ENCODE measurements around the gene TARS2.

The TARS2 gene

DNA sequence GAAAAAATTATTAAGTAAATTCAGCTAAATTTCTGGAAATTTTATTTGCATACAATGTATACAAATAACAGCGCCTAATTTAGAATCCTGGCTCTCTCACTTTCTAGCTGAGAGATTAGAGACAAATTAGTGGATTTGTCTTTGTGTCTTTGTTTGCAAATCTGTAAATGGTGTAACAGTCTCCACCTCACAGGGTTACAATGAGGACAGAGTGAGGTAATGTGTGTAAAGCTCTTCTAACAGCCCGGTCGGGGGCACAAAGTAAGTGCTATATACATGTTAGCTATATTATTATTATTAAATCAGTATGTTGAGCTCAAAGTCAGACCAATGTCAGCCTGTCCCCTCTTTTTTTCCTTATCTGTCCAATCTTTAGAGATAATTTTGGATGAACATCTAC lies 57.0 kb downstream of the TARS2 start:
- no peak overlapping the region for H3K4me3 ChIP-seq (replicated peaks in 1 of 2; ENCODE audit: low read depth in 2 of 2, low read length in 2 of 2)
- TF ChIP-seq, protein P1, sequence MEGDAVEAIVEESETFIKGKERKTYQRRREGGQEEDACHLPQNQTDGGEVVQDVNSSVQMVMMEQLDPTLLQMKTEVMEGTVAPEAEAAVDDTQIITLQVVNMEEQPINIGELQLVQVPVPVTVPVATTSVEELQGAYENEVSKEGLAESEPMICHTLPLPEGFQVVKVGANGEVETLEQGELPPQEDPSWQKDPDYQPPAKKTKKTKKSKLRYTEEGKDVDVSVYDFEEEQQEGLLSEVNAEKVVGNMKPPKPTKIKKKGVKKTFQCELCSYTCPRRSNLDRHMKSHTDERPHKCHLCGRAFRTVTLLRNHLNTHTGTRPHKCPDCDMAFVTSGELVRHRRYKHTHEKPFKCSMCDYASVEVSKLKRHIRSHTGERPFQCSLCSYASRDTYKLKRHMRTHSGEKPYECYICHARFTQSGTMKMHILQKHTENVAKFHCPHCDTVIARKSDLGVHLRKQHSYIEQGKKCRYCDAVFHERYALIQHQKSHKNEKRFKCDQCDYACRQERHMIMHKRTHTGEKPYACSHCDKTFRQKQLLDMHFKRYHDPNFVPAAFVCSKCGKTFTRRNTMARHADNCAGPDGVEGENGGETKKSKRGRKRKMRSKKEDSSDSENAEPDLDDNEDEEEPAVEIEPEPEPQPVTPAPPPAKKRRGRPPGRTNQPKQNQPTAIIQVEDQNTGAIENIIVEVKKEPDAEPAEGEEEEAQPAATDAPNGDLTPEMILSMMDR (IDR thresholded peaks at IDR 0.05; ENCODE audit: low read depth, low read length), result no peak
- no peak for DNase-seq (ENCODE audit: low read depth in 2 of 2)

DNA sequence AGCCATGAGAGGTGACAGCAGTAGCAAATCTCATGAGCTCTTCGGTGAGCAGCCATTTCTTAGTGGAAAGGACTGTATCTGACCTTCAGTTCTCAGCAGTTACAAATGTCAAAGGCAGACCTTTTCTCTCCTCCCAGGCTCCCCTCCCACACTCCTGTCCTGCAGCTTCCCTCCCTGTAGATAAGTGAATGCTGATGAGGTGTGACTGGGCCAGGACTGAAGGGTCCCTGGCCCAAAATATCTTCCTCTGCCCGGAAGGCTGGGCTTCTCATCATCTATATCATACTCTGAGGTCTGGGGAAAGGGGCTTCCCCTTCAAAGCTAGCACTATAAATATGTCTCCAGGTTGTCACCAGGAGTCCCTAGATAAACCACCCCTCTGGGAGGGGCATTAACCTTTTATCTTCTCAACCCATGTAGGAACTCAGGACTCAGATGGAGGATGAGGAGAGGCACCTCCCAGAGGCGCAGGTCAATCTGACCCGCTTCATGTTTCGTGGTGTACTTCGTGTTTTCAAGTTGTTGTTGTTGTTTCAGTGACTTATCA lies 58.3 kb downstream of the TARS2 start:
- no peak overlapping the region for H3K4me3 ChIP-seq (replicated peaks in 1 of 2; ENCODE audit: low read depth in 2 of 2, low read length in 2 of 2)
- TF ChIP-seq, protein P1 (IDR thresholded peaks at IDR 0.05; ENCODE audit: low read depth, low read length), result no peak
- no peak for DNase-seq (ENCODE audit: low read depth in 2 of 2)

DNA sequence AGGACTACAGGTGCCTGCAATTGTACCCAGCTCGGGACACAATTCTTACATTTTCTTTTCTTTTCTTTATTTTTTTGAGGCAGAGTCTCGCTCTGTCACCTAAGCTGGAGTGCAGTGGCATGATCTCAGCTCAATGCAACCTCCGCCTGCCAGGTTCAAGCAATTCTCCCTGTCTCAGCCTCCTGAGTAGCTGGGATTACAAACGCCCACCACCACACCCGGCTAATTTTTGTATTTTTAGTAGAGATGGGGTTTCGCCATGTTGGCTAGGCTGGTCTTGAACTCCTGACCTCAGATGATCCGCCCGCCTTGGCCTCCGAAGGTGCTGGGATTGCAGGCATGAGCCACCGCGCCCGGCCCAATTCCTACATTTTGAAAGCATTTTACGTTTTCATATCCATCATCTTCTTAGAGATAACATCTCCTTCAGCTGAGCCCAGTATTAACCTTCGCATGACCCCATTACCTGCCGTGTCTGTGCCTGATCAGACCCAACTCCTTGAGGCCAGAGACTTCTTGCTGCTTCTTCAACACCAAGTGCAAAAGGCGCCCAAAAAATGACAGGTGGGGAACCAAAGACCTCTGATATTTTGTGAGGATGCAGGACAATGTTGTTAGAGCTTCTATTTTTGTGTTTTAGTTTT lies 59.2 kb downstream of the TARS2 start:
- no peak for DNase-seq (ENCODE audit: low read depth in 2 of 2)

DNA sequence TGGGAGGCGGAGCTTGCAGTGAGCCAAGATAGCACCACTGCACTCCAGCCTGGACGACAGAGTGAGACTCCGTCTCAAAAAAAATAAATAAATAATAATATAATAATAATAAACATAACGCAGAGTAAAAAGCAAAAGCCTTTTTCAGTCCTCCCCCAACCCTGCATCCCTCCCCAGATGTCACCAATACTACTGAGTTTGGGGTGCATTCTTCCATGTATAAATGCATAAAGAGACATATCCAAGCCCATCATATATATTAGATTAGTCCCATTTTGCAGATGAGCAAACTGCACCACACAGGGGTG lies 61.1 kb downstream of the TARS2 start:
- peak overlapping the region; percentile 46 to 57 for H3K4me3 ChIP-seq (replicated peaks in 1 of 2; ENCODE audit: low read depth in 2 of 2, low read length in 2 of 2)
- TF ChIP-seq, protein P1 (IDR thresholded peaks at IDR 0.05; ENCODE audit: low read depth, low read length), result no peak

More for the DNA sequence above, 59.2 kb downstream of the TARS2 start:
- no peak overlapping the region for H3K4me3 ChIP-seq (replicated peaks in 1 of 2; ENCODE audit: low read depth in 2 of 2, low read length in 2 of 2)
- TF ChIP-seq, protein P1 (IDR thresholded peaks at IDR 0.05; ENCODE audit: low read depth, low read length), result no peak

DNA sequence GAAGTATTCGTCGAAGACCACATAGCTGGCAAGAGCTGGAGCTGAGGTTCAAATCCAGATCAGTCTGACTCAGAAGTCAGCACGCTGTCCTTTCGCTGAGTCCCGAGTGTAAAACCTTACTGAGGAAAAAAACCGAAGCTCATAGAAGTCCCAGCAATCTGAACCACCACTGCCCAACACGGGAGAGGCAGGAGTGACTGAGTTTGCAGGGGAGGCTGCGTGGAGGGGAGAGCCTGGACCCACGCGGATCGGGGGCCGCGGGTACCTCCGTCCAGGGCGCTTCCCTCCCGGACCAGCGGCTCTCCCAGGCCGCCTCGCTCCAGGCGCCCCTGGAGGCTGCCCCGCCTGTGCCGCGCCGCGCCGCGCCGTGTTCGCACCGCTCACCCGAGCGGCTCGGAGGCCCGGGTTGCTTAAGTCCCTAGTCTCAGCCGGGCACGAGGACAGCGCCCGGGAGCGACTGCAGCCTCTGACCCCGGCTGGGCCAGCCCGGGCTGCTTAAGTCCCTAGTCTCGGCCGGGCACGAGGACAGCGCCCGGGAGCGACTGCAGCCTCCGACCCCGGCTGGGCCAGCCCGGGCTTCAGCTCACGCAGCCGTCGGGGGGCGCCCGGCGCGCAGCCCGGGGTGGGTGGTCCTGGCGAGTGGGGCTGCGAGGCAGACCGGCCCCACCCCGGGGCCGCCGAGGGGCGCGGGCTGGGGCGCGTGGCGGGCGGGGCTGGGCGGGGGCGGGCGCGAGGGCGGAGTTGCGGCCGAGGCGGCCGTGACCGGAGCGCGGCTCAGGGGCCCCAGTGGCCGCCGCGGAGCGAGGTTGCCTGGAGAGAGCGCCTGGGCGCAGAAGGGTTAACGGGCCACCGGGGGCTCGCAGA lies 61.6 kb downstream of the TARS2 start, which contains the start of gene ADAMTSL4:
ADAMTSL4 (plus strand) TSS at position 777 of the 864 bp plus-strand sequence. CDS start 2,881 bp downstream, outside the sequence.
- H3K4me3 ChIP-seq (replicated peaks in 1 of 2; ENCODE audit: low read depth in 2 of 2, low read length in 2 of 2), result peak within 1 kb of the TSS; percentile 50 to 57
- TF ChIP-seq, protein P1 (IDR thresholded peaks at IDR 0.05; ENCODE audit: low read depth, low read length), result no peak
- peak; percentile 81 to 86 for DNase-seq (ENCODE audit: low read depth in 2 of 2)

More for the DNA sequence above, 61.1 kb downstream of the TARS2 start:
- DNase-seq (ENCODE audit: low read depth in 2 of 2), result no peak

DNA sequence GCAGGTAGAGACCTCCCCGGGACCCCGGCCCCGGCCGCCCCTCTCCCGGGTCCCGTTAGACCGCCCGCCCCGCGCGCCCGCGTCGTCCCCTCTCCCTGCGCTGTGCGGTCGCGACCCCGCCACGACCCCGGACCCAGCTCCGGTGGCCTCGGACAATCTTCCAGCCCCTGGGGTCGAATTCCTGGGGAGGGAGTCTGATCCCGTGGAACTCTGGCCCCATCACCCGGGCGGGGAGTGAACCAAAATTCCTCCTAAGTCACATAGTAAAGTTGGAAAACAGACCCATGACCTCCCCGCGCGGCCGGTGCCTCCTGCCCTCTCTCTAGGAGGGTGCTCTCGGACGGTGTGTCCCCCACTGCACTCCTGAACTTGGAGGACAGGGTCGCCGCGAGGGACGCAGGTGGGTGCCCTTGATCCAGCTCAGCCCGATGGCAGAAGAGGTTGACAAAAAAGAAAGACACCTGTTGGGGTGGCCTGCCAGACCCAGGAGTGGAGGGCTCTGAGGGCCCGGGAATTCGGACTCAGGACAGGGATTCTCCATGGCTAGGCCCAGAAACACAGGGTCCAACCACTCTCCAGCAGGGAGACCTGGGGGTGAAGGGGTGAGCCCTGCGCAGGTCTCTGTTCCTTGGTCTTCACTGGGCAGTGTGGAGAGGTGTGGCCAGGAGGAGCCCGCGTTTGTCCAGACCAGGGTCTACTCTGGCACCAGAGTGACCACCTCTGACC lies 62.4 kb downstream of the TARS2 start:
- TF ChIP-seq, protein P1 (IDR thresholded peaks at IDR 0.05; ENCODE audit: low read depth, low read length), result peak; percentile 3
- H3K4me3 ChIP-seq (replicated peaks in 1 of 2; ENCODE audit: low read depth in 2 of 2, low read length in 2 of 2), result peak overlapping the region; percentile 50 to 57
- DNase-seq (ENCODE audit: low read depth in 2 of 2), result no peak
